HepG2 (cell line): ENCODE results near the gene PLRG1. TPM values are rescaled to one million over a fixed set of nuclear protein-coding genes. Genes with fewer than 3 reads are reported as not detected.

Experiments used
- ATAC-seq: fragments of 200-7000 bp; cut with Tn5 transposase; 3 replicates; pipeline ENCODE4 v1.9.1; 2020; ENCODE audit warnings: mild to moderate bottlenecking, moderate library complexity
- BruUV-seq: library from RNA; stranded (reverse); fragments of 400-500 nt; replicated peaks from 2 replicates; lab custom pipeline; 2021; lab: Mats Ljungman, UMichigan
- CTCF ChIA-PET: fragments of 300-600 bp; formaldehyde crosslinking; extraction: SDS; loops from one replicate; lab custom pipeline; 2021; ENCODE audit warnings: low total read pairs, inconsistent platforms, low intra/inter-chr PET ratio; lab: Yijun Ruan, JAX
- POLR2A ChIA-PET: fragments of 350-600 bp; sonication (Branson Sonifier 250); formaldehyde crosslinking; loops from one replicate; lab custom pipeline; 2020; ENCODE audit warnings: antibody characterized with exemption, inconsistent platforms; lab: Yijun Ruan, JAX
- DNase-seq: peaks from one replicate; pipeline ENCODE4 v3.0.0-alpha.2; 2015; ENCODE audit warnings: low spot score
- FAIRE-seq: peaks from 3 replicates; lab custom pipeline; 2011; peaks lifted over from hg19 to GRCh38; lab: Jason Lieb, UNC
- H2AFZ ChIP-seq: one replicate; pipeline ENCODE4 v1.6.1; 2011; ENCODE audit warnings: low read length, inconsistent platforms
- H3K27ac ChIP-seq: fragments of 300-600 bp; 3 replicates; pipeline ENCODE4 v1.8.0; 2011; ENCODE audit warnings: mixed run types, mild to moderate bottlenecking, mixed read lengths, low read length, inconsistent platforms; ENCODE audit not compliant: insufficient read depth; ENCODE audit errors: extremely low read length
- H3K27me3 ChIP-seq, 2 experiments: fragments of 200-600 bp in 1 of 2; 2 replicates in 1 of 2; 3 replicates in 1 of 2; pipeline versions ENCODE4 v1.6.0 to v1.8.0; 2011; ENCODE audit warnings: low read length in 2 of 2, mild to moderate bottlenecking in 2 of 2, moderate library complexity in 2 of 2, inconsistent platforms in 1 of 2; ENCODE audit not compliant: insufficient read depth in 2 of 2, control insufficient read depth in 1 of 2
- H3K36me3 ChIP-seq, 2 experiments: fragments of 200-600 bp in 1 of 2; replicated peaks in 1 of 2; 2 replicates in 1 of 2; 3 replicates in 1 of 2; pipeline versions ENCODE4 v1.5.1 to v1.8.0; 2011; ENCODE audit warnings: low read length in 2 of 2, inconsistent platforms in 1 of 2; ENCODE audit not compliant: insufficient read depth in 2 of 2, control insufficient read depth in 1 of 2
- H3K4me1 ChIP-seq: 2 replicates; pipeline ENCODE4 v1.5.1; 2012; ENCODE audit warnings: low read length, inconsistent platforms; ENCODE audit not compliant: insufficient read depth
- H3K4me2 ChIP-seq: 2 replicates; pipeline ENCODE4 v1.6.0; 2011; ENCODE audit warnings: low read depth, low read length, inconsistent platforms
- H3K4me3 ChIP-seq, 3 experiments: fragments of 200-600 bp in 1 of 3; sonication (generic), shearing (Covaris generic) in 1 of 3; replicated peaks in 1 of 3; 2 replicates each; pipeline ENCODE4 v1.5.1; 2011 to 2016; ENCODE audit warnings: low read length in 3 of 3, inconsistent platforms in 2 of 3, low read depth in 2 of 3, mild to moderate bottlenecking in 2 of 3, control low read depth in 1 of 3, mixed read lengths in 1 of 3; ENCODE audit not compliant: insufficient read depth in 1 of 3
- H3K79me2 ChIP-seq: one replicate; pipeline ENCODE4 v1.6.1; 2011; ENCODE audit warnings: low read length, inconsistent platforms; ENCODE audit not compliant: insufficient read depth
- H3K9ac ChIP-seq: 2 replicates; pipeline ENCODE4 v1.6.0; 2011; ENCODE audit warnings: mild to moderate bottlenecking, low read depth, low read length, inconsistent platforms; ENCODE audit not compliant: insufficient read depth
- H3K9me3 ChIP-seq: 2 replicates; pipeline ENCODE4 v1.5.1; 2012; ENCODE audit warnings: mild to moderate bottlenecking, low read length
- H4K20me1 ChIP-seq: 2 replicates; pipeline ENCODE4 v1.6.0; 2011; ENCODE audit warnings: inconsistent platforms, mild to moderate bottlenecking, low read length, moderate library complexity; ENCODE audit not compliant: insufficient read depth
- AGO1 ChIP-seq: fragments of 200-400 bp; formaldehyde crosslinking; IDR thresholded peaks from 2 replicates; pipeline ENCODE4 v1.6.1; 2017; ENCODE audit warnings: mild to moderate bottlenecking, low read depth, low read length, moderate library complexity; ENCODE audit not compliant: poor library complexity, severe bottlenecking
- AGO2 ChIP-seq: fragments of 200-400 bp; formaldehyde crosslinking; optimal IDR thresholded peaks from 2 replicates; pipeline ENCODE3; 2017; ENCODE audit warnings: mild to moderate bottlenecking, low read depth, low read length, moderate library complexity
- MBD4 ChIP-seq: IDR thresholded peaks from 2 replicates; pipeline ENCODE4 v1.6.1; 2012; ENCODE audit warnings: low read length, inconsistent platforms, borderline replicate concordance
- MTA3 ChIP-seq: sonication (generic); formaldehyde crosslinking; IDR thresholded peaks from 2 replicates; pipeline ENCODE4 v1.4.0; 2020; ENCODE audit warnings: missing genetic modification reagents
- PAF1 ChIP-seq: IDR thresholded peaks from 2 replicates; pipeline ENCODE4 v1.6.1; 2016; ENCODE audit warnings: missing genetic modification reagents, missing compliant biosample characterization
- POLR2A ChIP-seq, 2 experiments: IDR thresholded peaks; 2 replicates each; pipeline ENCODE4 v1.6.1; 2011; ENCODE audit warnings: low read depth in 2 of 2, low read length in 2 of 2, mild to moderate bottlenecking in 1 of 2, moderate library complexity in 1 of 2; ENCODE audit not compliant: insufficient read depth in 1 of 2
- POLR2G ChIP-seq: fragments of 200-400 bp; formaldehyde crosslinking; IDR thresholded peaks from 2 replicates; pipeline ENCODE4 v1.6.1; 2018; ENCODE audit warnings: mild to moderate bottlenecking, low read depth, low read length, moderate library complexity
- RBFOX2 ChIP-seq: fragments of 200-400 bp; formaldehyde crosslinking; IDR thresholded peaks from 2 replicates; pipeline ENCODE4 v1.6.1; 2017; ENCODE audit warnings: low read depth, mild to moderate bottlenecking, low read length
- RBM22 ChIP-seq: fragments of 200-400 bp; formaldehyde crosslinking; optimal IDR thresholded peaks from 2 replicates; pipeline ENCODE3; 2017; ENCODE audit warnings: mild to moderate bottlenecking, low read length, moderate library complexity
- SOX6 ChIP-seq, 2 experiments: fragments of 450-650 bp in 1 of 2; sonication (generic) in 1 of 2; formaldehyde crosslinking in 1 of 2; IDR thresholded peaks; 2 replicates each; pipeline versions ENCODE4 v1.4.0 to v1.6.1; 2017 to 2020; ENCODE audit warnings: antibody characterized with exemption in 1 of 2, mild to moderate bottlenecking in 1 of 2, missing genetic modification reagents in 1 of 2
- SSRP1 ChIP-seq: IDR thresholded peaks from 2 replicates; pipeline ENCODE4 v1.6.1; 2016; ENCODE audit warnings: control low read depth
- TMF1 ChIP-seq: sonication (generic); formaldehyde crosslinking; IDR thresholded peaks from 2 replicates; pipeline ENCODE4 v1.8.1; 2022; ENCODE audit warnings: low read depth, missing genetic modification reagents
- ZNF205 ChIP-seq: IDR thresholded peaks from 2 replicates; pipeline ENCODE4 v1.6.1; 2018; ENCODE audit warnings: missing biosample characterization, missing genetic modification reagents
- ZNF331 ChIP-seq: sonication (generic); formaldehyde crosslinking; IDR thresholded peaks from 2 replicates; pipeline ENCODE4 v1.4.0; 2020; ENCODE audit warnings: missing genetic modification reagents
- ZNF460 ChIP-seq: sonication (generic); formaldehyde crosslinking; IDR thresholded peaks from 2 replicates; pipeline ENCODE4 v1.5.1; 2020; ENCODE audit warnings: missing genetic modification reagents, mild to moderate bottlenecking, borderline replicate concordance
- WGBS: methylation state at CpG from one replicate; pipeline ENCODE4 v1.1.6; 2017; ENCODE audit warnings: low lambda C conversion rate; 5-methylcytosine and 5-hydroxymethylcytosine counted together
- in situ Hi-C: cut with HindIII; loops from 2 replicates; pipeline ENCODE4 v1.10.0; 2017; ENCODE audit warnings: low pct_unique_long_range_greater_than_20kb; ENCODE audit not compliant: extremely low pct_ligation_motif_present
- intact Hi-C: fragments of 100-400 bp; cut with micrococcal nuclease; formaldehyde crosslinking; loops from one replicate; pipeline ENCODE4 v1.10.0; 2022; ENCODE audit not compliant: unreplicated experiment
- polyA plus RNA-seq, 8 experiments: library from polyadenylated mRNA; depleted of rRNA in 3 of 8; stranded (reverse) in 7 of 8; unstranded in 1 of 8; fragments of >200 nt; fragmentation: Illumina TruSeq in 4 of 8; extraction: Trizol in 4 of 8; gene quantifications; 2 replicates each; pipeline versions ENCODE4 v1.2.1 to v1.2.3, GENCODE V29; 2011 to 2016; ENCODE audit warnings: low read depth in 4 of 8, missing spikeins in 1 of 8, mixed read lengths in 1 of 8; ENCODE audit not compliant: insufficient read depth in 1 of 8
- total RNA-seq, 5 experiments: library from RNA; depleted of rRNA; stranded (reverse); fragments of >200 nt; fragmentation: Illumina TruSeq; extraction: Trizol; gene quantifications; 2 replicates each; pipeline ENCODE4 v1.2.3, GENCODE V29; 2016; ENCODE audit warnings: low read depth in 1 of 5
- TF ChIP-seq, protein P1 (sequence below): IDR thresholded peaks from 2 replicates; pipeline ENCODE4 v1.6.1; 2016; ENCODE audit warnings: missing compliant biosample characterization, missing genetic modification reagents, borderline replicate concordance
- TF ChIP-seq, protein P2 (sequence below): sonication (generic); formaldehyde crosslinking; IDR thresholded peaks from 2 replicates; pipeline ENCODE4 v1.4.0; 2020; ENCODE audit warnings: low read depth, missing genetic modification reagents
- TF ChIP-seq, protein P3 (sequence below): sonication (generic); formaldehyde crosslinking; IDR thresholded peaks from 2 replicates; pipeline ENCODE4 v1.5.0; 2020; ENCODE audit warnings: mild to moderate bottlenecking, missing genetic modification reagents, borderline replicate concordance

The PLRG1 gene
- total and polyA plus RNA-seq, 2 of the 13 experiments (the other 11 are each of a cell fraction or from before 2014, with no cell fraction given): 77.3 to 110 TPM

DNA sequence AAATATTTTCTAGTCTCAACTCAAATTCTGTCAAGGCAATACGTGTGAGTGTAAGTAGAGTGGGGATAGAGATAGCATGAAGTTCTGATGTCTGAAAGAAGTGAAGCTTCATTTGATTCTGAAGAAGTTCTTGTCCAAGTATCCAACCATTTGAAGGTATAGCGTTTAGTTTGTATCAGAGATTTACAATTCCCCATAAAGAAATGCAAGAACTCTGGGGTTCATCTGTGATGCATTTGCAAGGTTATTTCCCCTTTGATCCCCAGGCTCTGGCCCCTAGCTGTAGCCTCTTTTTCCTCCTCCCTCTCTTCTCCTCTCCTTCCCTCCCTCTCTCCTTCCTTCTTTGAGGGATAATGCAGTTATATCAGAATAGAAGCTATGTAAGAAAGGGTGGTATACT, 32.5 kb upstream of the PLRG1 start:
- H3K9ac ChIP-seq: no peak overlapping the region
- no peak for FAIRE-seq
- in situ Hi-C loops: no loop called here
- intact Hi-C loops: no loop called here
- no peak overlapping the region for H3K4me2 ChIP-seq
- ChIA-PET CTCF (no interaction called here), POLR2A (interaction anchor here (1.9 to 16.0 kb wide), 6 partner anchors 8 to 36 kb away, joined by 7 to 468 read pairs (median 24); partner anchors contain the start of genes FGA, FGB and FGG)
- peaks cover 0 to 20% of the 10 kb centered on the region in 2 experiments for H3K36me3 ChIP-seq
- H3K79me2 ChIP-seq: peaks cover 2% of the 10 kb centered on the region
- H3K4me1 ChIP-seq: peaks cover 54% of the 10 kb centered on the region
- H4K20me1 ChIP-seq: no peaks in the 10 kb centered on the region
- H2AFZ ChIP-seq: no peak overlapping the region
- WGBS: 64% methylated on average over 2 of the region's 2 CpGs
- H3K9me3 ChIP-seq: no peaks in the 10 kb centered on the region
- BruUV-seq: no TSS peak
- H3K4me3 ChIP-seq: no peak overlapping the region
- ATAC-seq: no peak; the same call in 1 of the 3 replicates
- no peaks in the 10 kb centered on the region for H3K27me3 ChIP-seq
- no peak for DNase-seq
- no peak overlapping the region for H3K27ac ChIP-seq
- TF ChIP-seq, protein P1, sequence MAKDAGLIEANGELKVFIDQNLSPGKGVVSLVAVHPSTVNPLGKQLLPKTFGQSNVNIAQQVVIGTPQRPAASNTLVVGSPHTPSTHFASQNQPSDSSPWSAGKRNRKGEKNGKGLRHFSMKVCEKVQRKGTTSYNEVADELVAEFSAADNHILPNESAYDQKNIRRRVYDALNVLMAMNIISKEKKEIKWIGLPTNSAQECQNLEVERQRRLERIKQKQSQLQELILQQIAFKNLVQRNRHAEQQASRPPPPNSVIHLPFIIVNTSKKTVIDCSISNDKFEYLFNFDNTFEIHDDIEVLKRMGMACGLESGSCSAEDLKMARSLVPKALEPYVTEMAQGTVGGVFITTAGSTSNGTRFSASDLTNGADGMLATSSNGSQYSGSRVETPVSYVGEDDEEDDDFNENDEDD: no peak
- TF ChIP-seq SOX6 (IDR thresholded peaks at IDR 0.05) (no peak), SOX6 (CRISPR knock-in tag; IDR thresholded peaks at IDR 0.05) (0 out of 2 replicates have a peak, but pooled peaks have one; percentile 19), RBM22 (peak; percentile 51), AGO1 (peak; percentile 91), RBFOX2 (peak; percentile 51; the same call in 1 of the 2 replicates), ZNF460 (CRISPR knock-in tag) (no peak), MTA3 (CRISPR knock-in tag) (no peak), ZNF205 (CRISPR knock-in tag) (no peak), TMF1 (no peak), ZNF331 (CRISPR knock-in tag) (0 out of 2 replicates have a peak, but pooled peaks have one; percentile 8), MBD4 (peak; percentile 29; the same call in 1 of the 2 replicates), AGO2 (peak; percentile 80), POLR2G (peak; percentile 63; the same call in 1 of the 2 replicates), POLR2A (IDR thresholded peaks at IDR 0.05; ENCODE audit: insufficient read depth in 1 of 2, low read depth in 2 of 2, low read length in 2 of 2) (peak in 1 of 2 experiments; percentile 38; a peak in 1 of 4 replicates), SSRP1 (peak; percentile 94; the same call in 1 of the 2 replicates), PAF1 (CRISPR knock-in tag) (peak; percentile 95; the same call in 1 of the 2 replicates)
- TF ChIP-seq, protein P2, sequence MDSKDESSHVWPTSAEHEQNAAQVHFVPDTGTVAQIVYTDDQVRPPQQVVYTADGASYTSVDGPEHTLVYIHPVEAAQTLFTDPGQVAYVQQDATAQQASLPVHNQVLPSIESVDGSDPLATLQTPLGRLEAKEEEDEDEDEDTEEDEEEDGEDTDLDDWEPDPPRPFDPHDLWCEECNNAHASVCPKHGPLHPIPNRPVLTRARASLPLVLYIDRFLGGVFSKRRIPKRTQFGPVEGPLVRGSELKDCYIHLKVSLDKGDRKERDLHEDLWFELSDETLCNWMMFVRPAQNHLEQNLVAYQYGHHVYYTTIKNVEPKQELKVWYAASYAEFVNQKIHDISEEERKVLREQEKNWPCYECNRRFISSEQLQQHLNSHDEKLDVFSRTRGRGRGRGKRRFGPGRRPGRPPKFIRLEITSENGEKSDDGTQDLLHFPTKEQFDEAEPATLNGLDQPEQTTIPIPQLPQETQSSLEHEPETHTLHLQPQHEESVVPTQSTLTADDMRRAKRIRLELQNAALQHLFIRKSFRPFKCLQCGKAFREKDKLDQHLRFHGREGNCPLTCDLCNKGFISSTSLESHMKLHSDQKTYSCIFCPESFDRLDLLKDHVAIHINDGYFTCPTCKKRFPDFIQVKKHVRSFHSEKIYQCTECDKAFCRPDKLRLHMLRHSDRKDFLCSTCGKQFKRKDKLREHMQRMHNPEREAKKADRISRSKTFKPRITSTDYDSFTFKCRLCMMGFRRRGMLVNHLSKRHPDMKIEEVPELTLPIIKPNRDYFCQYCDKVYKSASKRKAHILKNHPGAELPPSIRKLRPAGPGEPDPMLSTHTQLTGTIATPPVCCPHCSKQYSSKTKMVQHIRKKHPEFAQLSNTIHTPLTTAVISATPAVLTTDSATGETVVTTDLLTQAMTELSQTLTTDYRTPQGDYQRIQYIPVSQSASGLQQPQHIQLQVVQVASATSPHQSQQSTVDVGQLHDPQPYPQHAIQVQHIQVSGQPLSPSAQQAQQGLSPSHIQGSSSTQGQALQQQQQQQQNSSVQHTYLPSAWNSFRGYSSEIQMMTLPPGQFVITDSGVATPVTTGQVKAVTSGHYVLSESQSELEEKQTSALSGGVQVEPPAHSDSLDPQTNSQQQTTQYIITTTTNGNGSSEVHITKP (CRISPR knock-in tag): no peak
- TF ChIP-seq, protein P3, sequence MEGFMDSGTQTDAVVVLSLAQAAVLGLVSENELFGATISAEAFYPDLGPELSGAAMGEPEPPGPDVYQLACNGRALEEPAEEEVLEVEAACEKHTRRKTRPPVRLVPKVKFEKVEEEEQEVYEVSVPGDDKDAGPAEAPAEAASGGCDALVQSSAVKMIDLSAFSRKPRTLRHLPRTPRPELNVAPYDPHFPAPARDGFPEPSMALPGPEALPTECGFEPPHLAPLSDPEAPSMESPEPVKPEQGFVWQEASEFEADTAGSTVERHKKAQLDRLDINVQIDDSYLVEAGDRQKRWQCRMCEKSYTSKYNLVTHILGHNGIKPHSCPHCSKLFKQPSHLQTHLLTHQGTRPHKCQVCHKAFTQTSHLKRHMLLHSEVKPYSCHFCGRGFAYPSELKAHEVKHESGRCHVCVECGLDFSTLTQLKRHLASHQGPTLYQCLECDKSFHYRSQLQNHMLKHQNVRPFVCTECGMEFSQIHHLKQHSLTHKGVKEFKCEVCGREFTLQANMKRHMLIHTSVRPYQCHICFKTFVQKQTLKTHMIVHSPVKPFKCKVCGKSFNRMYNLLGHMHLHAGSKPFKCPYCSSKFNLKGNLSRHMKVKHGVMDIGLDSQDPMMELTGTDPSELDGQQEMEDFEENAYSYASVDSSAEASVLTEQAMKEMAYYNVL: peak; percentile 44; the same call in 1 of the 2 replicates
